CD4-positive, alpha-beta T cell (primary cell): ENCODE measurements around the gene CDH4. TPM values are rescaled to one million over a fixed set of nuclear protein-coding genes. Genes with fewer than 3 reads are reported as not detected.

Experiments
- ATAC-seq: fragments of 200-7000 bp; cut with Tn5 transposase; one replicate; pipeline ENCODE4 v1.10.0; 2022; ENCODE audit warnings: mild to moderate bottlenecking; ENCODE audit not compliant: poor library complexity
- CTCF ChIA-PET: fragments of 350-600 bp; sonication (Branson Sonifier 250); formaldehyde crosslinking; loops from one replicate; lab custom pipeline; 2021; ENCODE audit warnings: antibody characterized with exemption, inconsistent platforms; lab: Charles Lee
- POLR2A ChIA-PET: fragments of 350-600 bp; sonication (Branson Sonifier 250); formaldehyde crosslinking; loops from one replicate; lab custom pipeline; 2021; ENCODE audit warnings: antibody characterized with exemption, inconsistent platforms; lab: Charles Lee
- DNase-seq, 14 experiments: peaks; one replicate each; pipeline ENCODE4 v3.0.0-alpha.2; 2013 to 2020; ENCODE audit warnings: mixed read lengths in 2 of 14
- H3K27ac ChIP-seq, 2 donors: one replicate each; pipeline versions ENCODE4 v1.5.1 to v1.7.0; 2013; ENCODE audit warnings: low read length in 2 of 2, low read depth in 1 of 2, mild to moderate bottlenecking in 1 of 2
- H3K27me3 ChIP-seq, 2 experiments: 1 replicate in 1 of 2; 2 replicates in 1 of 2; pipeline versions ENCODE4 v1.6.1 to v1.7.0; 2013; ENCODE audit warnings: low read length in 2 of 2, control low read depth in 1 of 2, mild to moderate bottlenecking in 1 of 2, moderate library complexity in 1 of 2; ENCODE audit not compliant: insufficient read depth in 2 of 2, control insufficient read depth in 1 of 2
- H3K36me3 ChIP-seq: one replicate; pipeline ENCODE4 v1.6.1; 2013; ENCODE audit warnings: low read length, control low read depth; ENCODE audit not compliant: insufficient read depth
- H3K4me1 ChIP-seq: one replicate; pipeline ENCODE4 v1.6.1; 2013; ENCODE audit warnings: low read length, control low read depth; ENCODE audit not compliant: insufficient read depth
- H3K4me3 ChIP-seq: one replicate; pipeline ENCODE4 v1.5.1; 2013; ENCODE audit warnings: mild to moderate bottlenecking, low read length, moderate library complexity
- H3K9me3 ChIP-seq, 2 experiments: 1 replicate in 1 of 2; 2 replicates in 1 of 2; pipeline versions ENCODE4 v1.6.1 to v1.7.0; 2013; ENCODE audit warnings: low read length in 2 of 2, mild to moderate bottlenecking in 2 of 2, control low read depth in 1 of 2, moderate library complexity in 1 of 2; ENCODE audit not compliant: control insufficient read depth in 1 of 2, insufficient read depth in 1 of 2
- H3K27ac Mint-ChIP-seq: one replicate; pipeline ENCODE4 v1.8.0; 2020; ENCODE audit warnings: mixed read lengths
- H3K27me3 Mint-ChIP-seq: one replicate; pipeline ENCODE4 v1.8.0; 2021; ENCODE audit warnings: mixed read lengths
- H3K36me3 Mint-ChIP-seq: one replicate; pipeline ENCODE4 v1.8.0; 2021; ENCODE audit warnings: low read depth, mixed read lengths
- H3K4me1 Mint-ChIP-seq: one replicate; pipeline ENCODE4 v1.8.0; 2021; ENCODE audit warnings: low read depth, mixed read lengths
- H3K4me3 Mint-ChIP-seq: one replicate; pipeline ENCODE4 v1.8.0; 2020; ENCODE audit warnings: mild to moderate bottlenecking, mixed read lengths
- H3K9me3 Mint-ChIP-seq: one replicate; pipeline ENCODE4 v1.8.0; 2020; ENCODE audit warnings: mixed read lengths
- CTCF ChIP-seq: fragments of 200-600 bp; IDR thresholded peaks from one replicate; pipeline ENCODE4 v1.8.0; 2022; ENCODE audit warnings: antibody characterized with exemption, mild to moderate bottlenecking
- intact Hi-C, 2 experiments: fragments of 100-400 bp; cut with DNase I in 1 of 2; cut with micrococcal nuclease in 1 of 2; formaldehyde crosslinking; loops; one replicate each; pipeline versions ENCODE4 v1.15.1 to v1.9.0; 2023 to 2025; cut with DNase I, micrococcal nuclease
- total RNA-seq, 174 experiments: library from RNA in 2 of 174; stranded (reverse) in 2 of 174; gene quantifications; one replicate each; pipeline ENCODE4 v1.2.3 and lab custom pipeline; 2021 to 2026

Gene CDH4
- total RNA-seq, 2 experiments from 2014 or later, result 0.11 TPM

- no peak for DNase-seq
Observed at GRCh38 chr20:61857884-61858283, 605.8 kb downstream of the CDH4 start.

GRCh38 chr20:61859767-61860166 lies 607.7 kb downstream of the CDH4 start:
- no peaks in the 10 kb centered on the region for H3K27me3 Mint-ChIP-seq
- no peaks in the 10 kb centered on the region for H3K4me1 Mint-ChIP-seq
- no peak overlapping the region for H3K4me3 ChIP-seq
- H3K27me3 ChIP-seq, result peaks cover 0 to 5% of the 10 kb centered on the region in 2 experiments
- H3K9me3 Mint-ChIP-seq, result no peaks in the 10 kb centered on the region
- H3K4me3 Mint-ChIP-seq, result no peak overlapping the region
- H3K36me3 ChIP-seq, result no peaks in the 10 kb centered on the region
- no peak for ATAC-seq
- H3K27ac ChIP-seq, result no peak overlapping the region
- H3K27ac Mint-ChIP-seq, result no peak overlapping the region
- no peak for TF ChIP-seq CTCF
- H3K4me1 ChIP-seq, result no peaks in the 10 kb centered on the region
- H3K9me3 ChIP-seq, result peaks cover 0 to 44% of the 10 kb centered on the region in 2 experiments
- ChIA-PET CTCF (no interaction called here), POLR2A (no interaction called here)
- no peaks in the 10 kb centered on the region for H3K36me3 Mint-ChIP-seq
- no peak for DNase-seq
- intact Hi-C loops, result no loop called here

More at GRCh38 chr20:61857884-61858283, 605.8 kb downstream of the CDH4 start:
- H3K27me3 Mint-ChIP-seq, result no peaks in the 10 kb centered on the region
- peaks cover 0 to 44% of the 10 kb centered on the region in 2 experiments for H3K9me3 ChIP-seq
- no peak overlapping the region for H3K27ac Mint-ChIP-seq
- TF ChIP-seq CTCF, result no peak
- no peaks in the 10 kb centered on the region for H3K4me1 Mint-ChIP-seq
- POLR2A ChIA-PET, result no interaction called here
- no peak overlapping the region for H3K4me3 ChIP-seq
- no peaks in the 10 kb centered on the region for H3K4me1 ChIP-seq
- no peak overlapping the region for H3K27ac ChIP-seq
- H3K27me3 ChIP-seq, result peaks cover 0 to 5% of the 10 kb centered on the region in 2 experiments
- CTCF ChIA-PET, result no interaction called here
- H3K36me3 ChIP-seq, result no peaks in the 10 kb centered on the region
- no peaks in the 10 kb centered on the region for H3K36me3 Mint-ChIP-seq
- intact Hi-C loops, result no loop called here
- ATAC-seq, result no peak
- H3K4me3 Mint-ChIP-seq, result no peak overlapping the region
- no peaks in the 10 kb centered on the region for H3K9me3 Mint-ChIP-seq

- Mint-ChIP-seq H3K9me3 (peaks cover 4% of the 10 kb centered on the region), H3K27ac (no peak overlapping the region), H3K4me1 (no peaks in the 10 kb centered on the region), H3K36me3 (no peaks in the 10 kb centered on the region), H3K4me3 (no peak overlapping the region), H3K27me3 (no peaks in the 10 kb centered on the region)
- H3K4me3 ChIP-seq, result no peak overlapping the region
- DNase-seq (no peak), ATAC-seq (no peak)
- H3K27me3 ChIP-seq, result peaks cover 0 to 5% of the 10 kb centered on the region in 2 experiments
- H3K9me3 ChIP-seq, result peaks cover 4 to 49% of the 10 kb centered on the region in 2 experiments
- POLR2A ChIA-PET, result no interaction called here
- TF ChIP-seq CTCF, result no peak
- intact Hi-C loops, result no loop called here
- H3K36me3 ChIP-seq, result no peaks in the 10 kb centered on the region
- no peak overlapping the region for H3K27ac ChIP-seq
- CTCF ChIA-PET, result no interaction called here
- no peaks in the 10 kb centered on the region for H3K4me1 ChIP-seq
Observed at GRCh38 chr20:61860260-61860987, 608.4 kb downstream of the CDH4 start.
